Natural killer cell (primary cell): ENCODE measurements around the gene FADD. TPM values are rescaled to one million over a fixed set of nuclear protein-coding genes. Genes with fewer than 3 reads are reported as not detected.
"Not testable (repeated sequence)": the region's sequence is repeated elsewhere in the genome, so short reads cannot be mapped to it uniquely, and the experiment has no call there.

Experiments
- ATAC-seq, 3 donors: fragments of 150-1000 bp in 2 of 3; fragments of 200-7000 bp in 1 of 3; cut with Tn5 transposase; 1 replicate in 1 of 3; 2 replicates in 2 of 3; pipeline ENCODE4 v1.10.0; 2021; ENCODE audit warnings: mild to moderate bottlenecking in 2 of 3, moderate library complexity in 2 of 3
- DNase-seq, 2 donors: peaks; one replicate each; pipeline versions ENCODE4 v3.0.0 to v3.0.0-alpha.2; 2013 to 2021; ENCODE audit warnings: mixed read lengths in 1 of 2
- H3K27ac ChIP-seq: one replicate; pipeline ENCODE4 v1.5.1; 2013; ENCODE audit warnings: mild to moderate bottlenecking, low read length
- H3K27me3 ChIP-seq: one replicate; pipeline ENCODE4 v1.6.1; 2013; ENCODE audit warnings: low read length; ENCODE audit not compliant: control insufficient read depth, insufficient read depth
- H3K36me3 ChIP-seq: one replicate; pipeline ENCODE4 v1.6.1; 2013; ENCODE audit warnings: low read length; ENCODE audit not compliant: control insufficient read depth, insufficient read depth
- H3K4me1 ChIP-seq: one replicate; pipeline ENCODE4 v1.6.1; 2013; ENCODE audit warnings: low read length; ENCODE audit not compliant: control insufficient read depth, insufficient read depth
- H3K4me3 ChIP-seq: one replicate; pipeline ENCODE4 v1.5.1; 2013; ENCODE audit warnings: low read length
- H3K9me3 ChIP-seq: one replicate; pipeline ENCODE4 v1.6.1; 2013; ENCODE audit warnings: low read length; ENCODE audit not compliant: control insufficient read depth, insufficient read depth
- H3K27ac Mint-ChIP-seq, 2 donors: one replicate each; pipeline ENCODE4 v1.8.0; 2022; ENCODE audit warnings: mild to moderate bottlenecking in 2 of 2, mixed read lengths in 2 of 2, moderate library complexity in 1 of 2
- H3K27me3 Mint-ChIP-seq, 2 donors: one replicate each; pipeline ENCODE4 v1.8.0; 2022; ENCODE audit warnings: low read depth in 2 of 2, mixed read lengths in 2 of 2
- H3K36me3 Mint-ChIP-seq: one replicate; pipeline ENCODE4 v1.8.0; 2022; ENCODE audit warnings: mixed read lengths
- H3K4me1 Mint-ChIP-seq, 2 donors: one replicate each; pipeline ENCODE4 v1.8.0; 2022; ENCODE audit warnings: mixed read lengths in 2 of 2
- H3K4me3 Mint-ChIP-seq: one replicate; pipeline ENCODE4 v1.8.0; 2022; ENCODE audit warnings: mild to moderate bottlenecking, moderate library complexity, mixed read lengths
- H3K9me3 Mint-ChIP-seq, 2 donors: one replicate each; pipeline ENCODE4 v1.8.0; 2022; ENCODE audit warnings: mixed read lengths in 2 of 2
- WGBS: methylation state at CpG from one replicate; pipeline ENCODE4 v1.1.7; 2013; ENCODE audit warnings: missing lambda C conversion rate; ENCODE audit not compliant: insufficient coverage; 5-methylcytosine and 5-hydroxymethylcytosine counted together
- intact Hi-C: fragments of 100-400 bp; cut with micrococcal nuclease; formaldehyde crosslinking; loops from one replicate; pipeline ENCODE4 v1.14.2; 2022
- total RNA-seq, 4 donors: library from RNA; stranded (reverse); fragments of 120-200 nt in 1 of 4; gene quantifications; one replicate each; pipeline versions ENCODE4 v1.2.3 to v1.2.4, GENCODE V29; 2013 to 2022
- TF ChIP-seq, protein P1 (sequence below): fragments of 200-600 bp; IDR thresholded peaks from one replicate; pipeline ENCODE4 v1.8.0; 2022; ENCODE audit warnings: antibody characterized with exemption

FADD gene
- total RNA-seq, 3 donors from 2014 or later (not counting 1 experiment from before 2014, with no cell fraction given): 7.8 to 9.2 (median 9.0) TPM

DNA sequence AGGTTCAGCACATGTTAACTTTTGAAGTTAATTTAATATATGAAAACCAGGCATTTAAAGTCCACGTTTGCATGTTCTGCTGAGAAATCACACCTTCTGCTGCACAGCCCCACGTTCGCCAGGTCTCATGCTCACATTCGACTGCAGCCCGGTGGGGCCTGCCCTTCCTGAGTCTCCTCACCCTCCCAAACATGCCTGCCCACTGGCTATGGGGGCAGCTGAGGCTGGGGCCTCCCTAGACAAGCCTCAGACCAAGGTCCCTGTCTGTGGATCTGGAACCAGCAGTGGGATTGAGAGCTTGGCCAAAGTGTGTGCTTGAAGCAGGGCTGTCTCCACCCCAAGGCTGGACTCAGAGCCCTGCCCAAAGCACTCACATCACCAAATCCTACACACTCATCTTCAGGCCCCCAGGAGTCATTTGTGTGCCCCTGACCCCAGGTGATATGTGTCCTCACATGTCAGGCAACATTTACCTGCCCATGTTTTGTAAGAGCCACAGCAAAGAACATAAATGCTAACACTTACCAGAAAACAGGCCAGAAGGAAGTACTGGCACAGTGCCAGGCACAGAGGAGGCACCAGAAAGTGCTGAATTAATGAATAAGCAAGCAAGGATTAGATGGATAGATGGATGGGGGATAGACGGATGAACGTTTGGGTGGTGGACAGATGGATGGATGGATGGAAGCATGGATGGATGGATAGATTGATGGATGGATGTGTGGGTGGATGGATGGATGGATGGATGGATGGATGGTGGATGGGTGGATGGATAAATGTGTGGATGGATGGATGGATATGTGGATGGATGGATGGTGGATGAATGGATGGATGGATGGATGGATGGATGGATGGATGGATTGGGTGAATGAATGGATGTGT, 9.4 kb upstream of the FADD start:
- no peaks in the 10 kb centered on the region for H3K9me3 Mint-ChIP-seq
- TF ChIP-seq, protein P1, sequence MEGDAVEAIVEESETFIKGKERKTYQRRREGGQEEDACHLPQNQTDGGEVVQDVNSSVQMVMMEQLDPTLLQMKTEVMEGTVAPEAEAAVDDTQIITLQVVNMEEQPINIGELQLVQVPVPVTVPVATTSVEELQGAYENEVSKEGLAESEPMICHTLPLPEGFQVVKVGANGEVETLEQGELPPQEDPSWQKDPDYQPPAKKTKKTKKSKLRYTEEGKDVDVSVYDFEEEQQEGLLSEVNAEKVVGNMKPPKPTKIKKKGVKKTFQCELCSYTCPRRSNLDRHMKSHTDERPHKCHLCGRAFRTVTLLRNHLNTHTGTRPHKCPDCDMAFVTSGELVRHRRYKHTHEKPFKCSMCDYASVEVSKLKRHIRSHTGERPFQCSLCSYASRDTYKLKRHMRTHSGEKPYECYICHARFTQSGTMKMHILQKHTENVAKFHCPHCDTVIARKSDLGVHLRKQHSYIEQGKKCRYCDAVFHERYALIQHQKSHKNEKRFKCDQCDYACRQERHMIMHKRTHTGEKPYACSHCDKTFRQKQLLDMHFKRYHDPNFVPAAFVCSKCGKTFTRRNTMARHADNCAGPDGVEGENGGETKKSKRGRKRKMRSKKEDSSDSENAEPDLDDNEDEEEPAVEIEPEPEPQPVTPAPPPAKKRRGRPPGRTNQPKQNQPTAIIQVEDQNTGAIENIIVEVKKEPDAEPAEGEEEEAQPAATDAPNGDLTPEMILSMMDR: no peak
- peaks cover 5% of the 10 kb centered on the region for H3K27me3 ChIP-seq
- intact Hi-C loops: no loop called here
- H3K27ac Mint-ChIP-seq: no peak overlapping the region
- no peaks in the 10 kb centered on the region for H3K36me3 Mint-ChIP-seq
- no peak for ATAC-seq
- no peak overlapping the region for H3K4me3 ChIP-seq
- 83% methylated on average over 7 of the region's 7 CpGs for WGBS
- H3K27ac ChIP-seq: no peak overlapping the region
- no peak overlapping the region for H3K4me3 Mint-ChIP-seq
- no peaks in the 10 kb centered on the region for H3K9me3 ChIP-seq
- no peak for DNase-seq
- no peaks in the 10 kb centered on the region for H3K36me3 ChIP-seq
- peaks cover 5 to 9% of the 10 kb centered on the region in 2 donors for H3K4me1 Mint-ChIP-seq
- H3K4me1 ChIP-seq: peaks cover 4% of the 10 kb centered on the region
- peaks cover 0 to 8% of the 10 kb centered on the region in 2 donors for H3K27me3 Mint-ChIP-seq

DNA sequence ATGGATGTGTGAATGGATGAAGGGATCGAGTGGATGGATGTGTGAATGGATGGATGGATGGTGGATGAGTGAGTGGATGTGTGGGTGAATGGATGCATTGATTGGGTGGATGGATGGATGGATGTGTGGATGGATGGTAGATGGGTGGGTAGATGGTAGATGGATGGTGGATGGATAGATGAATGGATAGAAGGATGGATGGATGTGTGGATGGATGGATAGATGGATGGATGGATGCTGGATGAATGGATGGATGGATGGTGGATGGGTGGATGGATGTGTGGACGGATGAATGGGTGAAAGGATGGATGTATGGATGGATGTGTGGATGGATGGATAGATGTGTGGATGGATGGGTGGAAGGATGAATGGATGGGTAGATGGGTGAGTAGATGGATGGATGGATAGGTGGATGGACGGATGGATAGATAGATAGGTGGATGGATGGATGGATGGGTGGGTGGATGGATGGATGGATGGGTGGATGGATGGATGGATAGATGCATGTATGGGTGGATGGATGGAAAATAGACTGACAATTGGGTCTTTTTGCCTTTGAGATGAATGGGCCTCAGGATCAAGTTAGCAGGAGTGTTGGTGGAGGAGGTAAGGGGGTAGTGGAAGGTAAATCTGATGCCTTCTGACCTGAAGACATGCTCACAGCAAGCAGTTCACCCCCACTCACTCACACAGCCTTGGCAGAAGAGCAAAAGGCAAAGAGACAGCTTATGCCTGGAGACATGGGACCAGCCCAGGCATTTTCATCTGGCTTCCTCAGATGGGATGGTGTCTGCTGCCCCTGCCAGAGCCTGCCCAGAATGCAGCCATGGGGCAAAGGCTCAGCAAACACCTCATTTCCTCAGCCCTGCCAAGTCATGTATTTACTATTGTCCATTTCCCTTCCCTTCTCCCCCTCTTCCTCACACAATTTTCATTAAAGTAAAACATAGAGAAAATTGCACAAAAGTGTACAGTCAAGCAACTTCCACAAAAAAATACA, 8.0 kb upstream of the FADD start:
- Histone ChIP-seq H3K36me3 (no peaks in the 10 kb centered on the region), H3K9me3 (no peaks in the 10 kb centered on the region), H3K27ac (no peak overlapping the region), H3K4me1 (peaks cover 4% of the 10 kb centered on the region), H3K27me3 (peaks cover 5% of the 10 kb centered on the region), H3K4me3 (no peak overlapping the region)
- Mint-ChIP-seq H3K27me3 (peaks cover 0 to 11% of the 10 kb centered on the region in 2 donors), H3K27ac (no peak overlapping the region), H3K4me3 (no peak overlapping the region), H3K36me3 (no peaks in the 10 kb centered on the region), H3K4me1 (peaks cover 5 to 9% of the 10 kb centered on the region in 2 donors), H3K9me3 (no peaks in the 10 kb centered on the region)
- ATAC-seq (no peak), DNase-seq (no peak)
- TF ChIP-seq, protein P1: no peak
- intact Hi-C loops: loop anchor here (5.0 kb wide), 1 partner anchor 508 kb away; no protein-coding TSS in a partner anchor
- 83% methylated on average over 3 of the region's 3 CpGs for WGBS

DNA sequence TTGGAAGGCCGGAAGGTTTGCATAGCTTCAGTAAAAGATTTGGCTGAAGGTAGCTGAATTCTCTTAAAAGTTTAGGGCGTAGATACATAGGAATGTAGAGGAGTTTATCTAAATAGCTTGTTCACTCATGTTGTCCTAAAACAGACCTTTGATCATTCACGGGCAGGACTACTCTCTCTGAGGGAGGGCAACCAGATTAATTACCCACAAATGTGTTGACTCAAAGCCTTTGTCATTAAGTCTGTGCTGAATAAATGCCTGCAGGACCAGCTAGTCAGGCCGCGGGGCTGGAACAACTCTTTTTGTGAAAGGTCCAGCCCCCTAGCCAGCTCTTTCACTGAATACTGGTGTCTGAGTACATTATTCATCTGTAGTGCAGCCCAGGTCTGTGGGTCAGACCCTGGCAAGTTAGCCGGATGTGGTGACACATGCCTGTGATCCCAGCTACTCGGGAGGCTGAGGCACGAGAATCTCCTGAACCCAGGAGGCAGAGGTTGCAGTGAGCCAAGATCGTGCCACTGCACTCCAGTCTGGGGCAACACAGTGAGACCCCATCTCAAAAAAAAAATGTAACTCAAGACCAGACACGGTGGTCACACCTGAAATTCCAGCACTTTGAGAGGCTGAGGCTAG, 2.8 kb upstream of the FADD start:
- peaks cover 24% of the 10 kb centered on the region in 2 donors for H3K4me1 Mint-ChIP-seq
- no peaks in the 10 kb centered on the region for H3K27me3 ChIP-seq
- intact Hi-C loops: no loop called here
- H3K4me3 ChIP-seq: no peak overlapping the region
- H3K36me3 Mint-ChIP-seq: no peaks in the 10 kb centered on the region
- no peaks in the 10 kb centered on the region for H3K9me3 Mint-ChIP-seq
- TF ChIP-seq, protein P1: no peak
- H3K9me3 ChIP-seq: no peaks in the 10 kb centered on the region
- DNase-seq (no peak), ATAC-seq (no peak)
- H3K27me3 Mint-ChIP-seq: peaks cover 0 to 8% of the 10 kb centered on the region in 2 donors
- no peak overlapping the region for H3K4me3 Mint-ChIP-seq
- 85% methylated on average over 10 of the region's 10 CpGs for WGBS
- H3K36me3 ChIP-seq: no peaks in the 10 kb centered on the region
- H3K4me1 ChIP-seq: peaks cover 26% of the 10 kb centered on the region
- H3K27ac Mint-ChIP-seq: no peak overlapping the region
- no peak overlapping the region for H3K27ac ChIP-seq

DNA sequence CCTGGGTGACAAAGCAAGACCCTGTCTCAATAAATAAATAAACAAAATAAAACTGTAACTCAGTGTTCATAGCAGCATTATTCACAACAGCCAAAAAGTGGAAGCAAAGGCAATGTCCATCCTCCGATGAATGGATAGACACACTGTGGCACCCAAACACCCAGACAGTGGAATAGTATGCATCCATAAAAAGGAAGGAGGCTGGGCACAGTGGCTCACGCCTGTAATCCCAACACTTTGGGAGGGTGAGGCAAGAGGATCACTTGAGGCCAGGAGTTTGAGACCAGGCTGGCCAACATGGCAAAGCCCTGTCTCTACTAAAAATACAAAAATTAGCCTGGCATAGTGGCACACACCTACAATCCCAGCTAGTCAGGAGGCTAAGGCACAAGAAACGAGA, 2.0 kb upstream of the FADD start:
- H3K4me3 Mint-ChIP-seq: peak overlapping the region; percentile 74
- H3K27me3 ChIP-seq, ATAC-seq, H3K36me3 Mint-ChIP-seq, H3K36me3 ChIP-seq, H3K9me3 ChIP-seq, intact Hi-C loops, H3K9me3 Mint-ChIP-seq, H3K4me3 ChIP-seq, H3K27ac ChIP-seq, H3K27me3 Mint-ChIP-seq, DNase-seq: not testable (repeated sequence)
- WGBS: 92% methylated on average over 3 of the region's 3 CpGs
- peak overlapping the region in 1 of 2 donors; percentile 95 for H3K27ac Mint-ChIP-seq
- H3K4me1 ChIP-seq: peaks cover 30% of the 10 kb centered on the region
- H3K4me1 Mint-ChIP-seq: peaks cover 26 to 31% of the 10 kb centered on the region in 2 donors
